H1 (cell line): ENCODE results near the gene SERPINB5. TPM values are rescaled to one million over a fixed set of nuclear protein-coding genes. Genes with fewer than 3 reads are reported as not detected.
A peak's percentile ranks its signal among the peaks of the same experiment; 100 is the strongest.
"Not testable (repeated sequence)": the region's sequence is repeated elsewhere in the genome, so short reads cannot be mapped to it uniquely, and the experiment has no call there.

Experiments
- CTCF ChIA-PET: fragments of 300-600 bp; sonication (Branson Sonifier 250); formaldehyde crosslinking; loops from one replicate; lab custom pipeline; 2021; ENCODE audit not compliant: partially characterized antibody; lab: Charles Lee
- POLR2A ChIA-PET: fragments of 300-600 bp; sonication (Branson Sonifier 250); formaldehyde crosslinking; loops from one replicate; lab custom pipeline; 2021; ENCODE audit warnings: inconsistent platforms; ENCODE audit not compliant: partially characterized antibody; lab: Charles Lee
- DNase-seq, 2 experiments: peaks; one replicate each; pipeline versions ENCODE4 v3.0.0 to v3.0.0-alpha.2; 2010 to 2022; ENCODE audit warnings: low spot score in 2 of 2, low read depth in 1 of 2, mixed read lengths in 1 of 2
- FAIRE-seq: peaks from 2 replicates; lab custom pipeline; 2011; peaks lifted over from hg19 to GRCh38; lab: Jason Lieb, UNC
- H2AFZ ChIP-seq: 2 replicates; pipeline ENCODE4 v1.8.1; 2012; ENCODE audit warnings: low read length, inconsistent platforms
- H2AK5ac ChIP-seq: 2 replicates; pipeline ENCODE4 v1.6.1; 2013; ENCODE audit warnings: low read depth, low read length
- H2BK120ac ChIP-seq: replicated peaks from 2 replicates; pipeline ENCODE3; 2013; ENCODE audit warnings: low read depth, low read length, inconsistent platforms
- H2BK12ac ChIP-seq: 2 replicates; pipeline ENCODE4 v1.6.1; 2013; ENCODE audit warnings: low read depth, low read length
- H2BK15ac ChIP-seq: 2 replicates; pipeline ENCODE4 v1.6.1; 2013; ENCODE audit warnings: low read length
- H2BK20ac ChIP-seq: 2 replicates; pipeline ENCODE4 v1.6.1; 2013; ENCODE audit warnings: low read length
- H2BK5ac ChIP-seq: 2 replicates; pipeline ENCODE4 v1.6.1; 2013; ENCODE audit warnings: low read depth, low read length
- H3K14ac ChIP-seq: 2 replicates; pipeline ENCODE4 v1.6.1; 2013; ENCODE audit warnings: inconsistent platforms; ENCODE audit not compliant: insufficient read length
- H3K18ac ChIP-seq: 2 replicates; pipeline ENCODE4 v1.6.1; 2013; ENCODE audit warnings: low read length; ENCODE audit errors: extremely low read depth
- H3K23ac ChIP-seq: 2 replicates; pipeline ENCODE4 v1.6.1; 2013; ENCODE audit warnings: inconsistent platforms; ENCODE audit not compliant: insufficient read length
- H3K23me2 ChIP-seq: 2 replicates; pipeline ENCODE4 v1.6.1; 2013; ENCODE audit warnings: low read depth, low read length
- H3K27ac ChIP-seq: 2 replicates; pipeline ENCODE4 v1.6.1; 2011; ENCODE audit warnings: low read depth, low read length, inconsistent platforms
- H3K27me3 ChIP-seq, 4 experiments: replicated peaks in 1 of 4; 1 replicate in 1 of 4; 2 replicates in 3 of 4; pipeline versions ENCODE4 v1.6.1 to v1.8.1; 2011 to 2013; ENCODE audit warnings: low read length in 3 of 4, mild to moderate bottlenecking in 3 of 4, inconsistent platforms in 2 of 4, mixed read lengths in 2 of 4, moderate library complexity in 1 of 4; ENCODE audit not compliant: control insufficient read depth in 3 of 4, insufficient read depth in 3 of 4; ENCODE audit errors: extremely low read depth in 1 of 4
- H3K36me3 ChIP-seq, 4 experiments: 2 replicates each; pipeline versions ENCODE4 v1.6.1 to v1.8.1; 2011 to 2013; ENCODE audit warnings: mild to moderate bottlenecking in 4 of 4, low read length in 3 of 4, moderate library complexity in 2 of 4, control low read depth in 1 of 4, inconsistent platforms in 1 of 4; ENCODE audit not compliant: insufficient read depth in 4 of 4, control insufficient read depth in 2 of 4
- H3K4ac ChIP-seq: replicated peaks from 2 replicates; pipeline ENCODE3; 2013; ENCODE audit warnings: low read length, low read depth, mixed read lengths, inconsistent platforms; ENCODE audit not compliant: insufficient read length
- H3K4me1 ChIP-seq, 4 experiments: replicated peaks in 1 of 4; 1 replicate in 1 of 4; 2 replicates in 3 of 4; pipeline versions ENCODE4 v1.6.1 to v1.8.1; 2011 to 2013; ENCODE audit warnings: low read length in 3 of 4, inconsistent platforms in 2 of 4, mixed read lengths in 1 of 4; ENCODE audit not compliant: insufficient read depth in 4 of 4, control insufficient read depth in 3 of 4
- H3K4me2 ChIP-seq, 2 experiments: 2 replicates each; pipeline versions ENCODE4 v1.6.1 to v1.8.1; 2011 to 2013; ENCODE audit warnings: low read depth in 2 of 2, low read length in 2 of 2, control low read depth in 1 of 2, inconsistent platforms in 1 of 2, mild to moderate bottlenecking in 1 of 2; ENCODE audit not compliant: insufficient read depth in 1 of 2
- H3K4me3 ChIP-seq, 4 experiments: fragments of 200-600, 300-600 bp in 1 of 4; sonication (generic), shearing (Covaris generic), sonication (Bioruptor Twin) in 1 of 4; 2 replicates each; pipeline versions ENCODE4 v1.5.1 to v1.8.1; 2011 to 2016; ENCODE audit warnings: low read length in 4 of 4, low read depth in 3 of 4, control low read depth in 2 of 4, inconsistent platforms in 2 of 4, mild to moderate bottlenecking in 2 of 4, mixed read lengths in 1 of 4, moderate library complexity in 1 of 4; ENCODE audit not compliant: insufficient read depth in 2 of 4; ENCODE audit errors: extremely low read depth in 1 of 4
- H3K56ac ChIP-seq: replicated peaks from 2 replicates; pipeline ENCODE3; 2013; ENCODE audit warnings: low read depth, mild to moderate bottlenecking, mixed read lengths, low read length, inconsistent platforms; ENCODE audit not compliant: insufficient read length
- H3K79me1 ChIP-seq: 2 replicates; pipeline ENCODE4 v1.6.1; 2013; ENCODE audit warnings: low read depth, low read length, control low read depth
- H3K79me2 ChIP-seq, 2 experiments: 2 replicates each; pipeline versions ENCODE4 v1.6.1 to v1.8.1; 2012 to 2013; ENCODE audit warnings: low read length in 2 of 2, mild to moderate bottlenecking in 2 of 2, inconsistent platforms in 1 of 2; ENCODE audit not compliant: insufficient read depth in 2 of 2, control insufficient read depth in 1 of 2
- H3K9ac ChIP-seq, 4 experiments: replicated peaks in 1 of 4; 1 replicate in 1 of 4; 2 replicates in 3 of 4; pipeline versions ENCODE4 v1.6.1 to v1.8.1; 2011 to 2013; ENCODE audit warnings: low read depth in 3 of 4, low read length in 3 of 4, control low read depth in 2 of 4, mild to moderate bottlenecking in 2 of 4, moderate library complexity in 2 of 4, inconsistent platforms in 1 of 4; ENCODE audit errors: extremely low read depth in 1 of 4
- H3K9me3 ChIP-seq, 2 experiments: 2 replicates each; pipeline versions ENCODE4 v1.6.1 to v1.8.1; 2012 to 2013; ENCODE audit warnings: mild to moderate bottlenecking in 2 of 2, moderate library complexity in 2 of 2, control low read depth in 1 of 2, inconsistent platforms in 1 of 2, low read depth in 1 of 2, low read length in 1 of 2, mixed read lengths in 1 of 2; ENCODE audit not compliant: insufficient read depth in 2 of 2
- H4K20me1 ChIP-seq, 2 experiments: replicated peaks in 1 of 2; 2 replicates each; pipeline versions ENCODE3 to v1.8.1; 2011 to 2013; ENCODE audit warnings: inconsistent platforms in 2 of 2, low read length in 2 of 2, mild to moderate bottlenecking in 1 of 2; ENCODE audit not compliant: insufficient read depth in 2 of 2, control insufficient read depth in 1 of 2
- H4K5ac ChIP-seq: 2 replicates; pipeline ENCODE4 v1.6.1; 2013; ENCODE audit warnings: low read length, low read depth, mixed read lengths, inconsistent platforms; ENCODE audit not compliant: insufficient read length
- H4K8ac ChIP-seq: 2 replicates; pipeline ENCODE4 v1.8.0; 2013; ENCODE audit warnings: mild to moderate bottlenecking, moderate library complexity, low read length, inconsistent platforms; ENCODE audit not compliant: insufficient read depth; ENCODE audit errors: extremely low read depth
- H4K91ac ChIP-seq: replicated peaks from 2 replicates; pipeline ENCODE3; 2013; ENCODE audit warnings: low read length, mixed read lengths, inconsistent platforms; ENCODE audit not compliant: insufficient read length
- WGBS, 2 experiments: shearing (Covaris generic) in 1 of 2; methylation state at CpG; one replicate each; pipeline versions ENCODE4 v1.1.6 to v1.1.7; 2013 to 2015; ENCODE audit warnings: low lambda C conversion rate in 2 of 2, mixed read lengths in 2 of 2, inconsistent platforms in 1 of 2, low coverage in 1 of 2, missing lambda C conversion rate in 1 of 2; ENCODE audit not compliant: insufficient replicate concordance in 2 of 2, insufficient coverage in 1 of 2, insufficient read length in 1 of 2; ENCODE audit errors: extremely low coverage in 1 of 2, missing lambda C conversion rate in 1 of 2; 5-methylcytosine and 5-hydroxymethylcytosine counted together
- polyA plus RNA-seq, 7 experiments: library from polyadenylated mRNA; depleted of rRNA in 3 of 7; stranded (reverse) in 5 of 7; unstranded in 2 of 7; fragments of >200 nt in 5 of 7; fragments of 200-250 nt in 2 of 7; gene quantifications; 1 replicate in 5 of 7; 2 replicates in 1 of 7; 4 replicates in 1 of 7; pipeline versions ENCODE4 v1.2.1 to v1.2.3, GENCODE V29; 2011 to 2013; ENCODE audit warnings: missing spikeins in 2 of 7, mixed read lengths in 2 of 7
- total RNA-seq: library from RNA; stranded (reverse); fragmentation: NEBNext Ultra II Directional; extraction: Animal tissue kit (Norgen Biotek cat#: 25700); gene quantifications from 2 replicates; pipeline ENCODE4 v1.2.1, GENCODE V29; 2021

The SERPINB5 gene
- total and polyA plus RNA-seq, 2 of the 8 experiments (the other 6 are each of a cell fraction or from before 2014, with no cell fraction given): 0.03 TPM; not detected in 1

DNA sequence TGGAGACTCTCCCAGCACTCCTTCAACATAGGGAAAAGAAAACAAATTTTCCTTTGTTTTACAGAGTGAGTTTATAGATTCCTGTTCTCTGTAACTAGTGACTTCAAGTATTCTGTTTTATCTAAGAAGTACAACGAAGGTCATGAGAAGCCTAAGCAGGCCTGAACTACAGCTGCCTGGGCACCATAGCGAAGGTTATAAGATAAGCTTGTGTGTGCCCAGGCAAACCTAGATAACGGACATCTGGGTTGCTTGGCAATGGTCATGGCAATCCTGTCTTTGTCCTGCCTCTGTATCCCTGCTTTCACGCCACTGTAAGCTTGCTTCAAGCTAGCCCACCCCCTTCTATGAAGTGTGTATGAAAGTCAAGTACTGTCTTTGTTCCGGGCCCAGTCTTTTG, 24.0 kb upstream of the SERPINB5 start:
- H4K8ac ChIP-seq: not testable (repeated sequence)

More for the DNA sequence above, 24.0 kb upstream of the SERPINB5 start:
- not testable (repeated sequence) for H3K27me3 ChIP-seq, H3K18ac ChIP-seq, H3K14ac ChIP-seq, H3K36me3 ChIP-seq, H4K20me1 ChIP-seq, H3K79me1 ChIP-seq, H2BK120ac ChIP-seq, H4K5ac ChIP-seq, H2BK12ac ChIP-seq, H3K4me1 ChIP-seq, H3K79me2 ChIP-seq, H3K9me3 ChIP-seq, H2BK20ac ChIP-seq, H3K4me3 ChIP-seq, H2BK15ac ChIP-seq, H3K23me2 ChIP-seq, H2AK5ac ChIP-seq, H3K4me2 ChIP-seq, H4K91ac ChIP-seq, H3K56ac ChIP-seq, H2BK5ac ChIP-seq, DNase-seq, H3K9ac ChIP-seq, H3K27ac ChIP-seq, FAIRE-seq, H3K23ac ChIP-seq, H3K4ac ChIP-seq
- CTCF ChIA-PET: interaction anchor here (0.6 to 1.1 kb wide), 3 partner anchors 13 to 391 kb away, joined by 3 to 5 read pairs (median 3); no protein-coding TSS in a partner anchor
- WGBS, 2 experiments: 92% methylated on average over 5 of the region's 5 CpGs; no CpG with 5 or more reads in 1 of the 2 experiments
- POLR2A ChIA-PET: interaction anchor here (1.0 kb wide), 1 partner anchor 30 kb away, joined by 3 read pairs; the partner anchor contains the start of gene VPS4B
- peak overlapping the region; percentile 62; the same call in 1 of the 2 replicates for H2AFZ ChIP-seq
